Esophagus muscularis mucosa (tissue), 4 donors: ENCODE measurements around the gene CYP27A1. TPM values are rescaled to one million over a fixed set of nuclear protein-coding genes. Genes with fewer than 3 reads are reported as not detected.

Experiments used
- DNase-seq: peaks from one replicate; pipeline ENCODE4 v3.0.0-alpha.2; 2017; ENCODE audit errors: extremely low spot score
- H3K27ac ChIP-seq, 4 donors: fragments of 200-600 bp; sonication (generic); replicated peaks in 1 of 4; 1 replicate in 3 of 4; 2 replicates in 1 of 4; pipeline ENCODE4 v1.5.1; 2016 to 2019; ENCODE audit warnings: mild to moderate bottlenecking in 1 of 4
- H3K27me3 ChIP-seq, 4 donors: fragments of 200-600 bp; sonication (generic); one replicate each; pipeline versions ENCODE4 v1.5.1 to v1.6.0; 2016 to 2019
- H3K36me3 ChIP-seq, 4 donors: fragments of 200-600 bp; sonication (generic); one replicate each; pipeline ENCODE4 v1.5.1; 2016 to 2019
- H3K4me1 ChIP-seq, 4 donors: fragments of 200-600 bp; sonication (generic); one replicate each; pipeline ENCODE4 v1.5.1; 2016 to 2019
- H3K4me3 ChIP-seq, 4 donors: fragments of 200-600 bp; sonication (generic); 1 replicate in 2 of 4; 2 replicates in 2 of 4; pipeline ENCODE4 v1.5.1; 2016 to 2019; ENCODE audit warnings: mild to moderate bottlenecking in 4 of 4, moderate library complexity in 1 of 4
- H3K9me3 ChIP-seq, 4 donors: fragments of 200-600 bp; sonication (generic); 1 replicate in 3 of 4; 2 replicates in 1 of 4; pipeline ENCODE4 v1.5.1; 2016 to 2019
- CTCF ChIP-seq, 3 experiments: fragments of 200-600 bp in 2 of 3; fragments of 450-650 bp in 1 of 3; sonication (generic) in 2 of 3; IDR thresholded peaks; one replicate each; pipeline ENCODE4 v1.5.1; 2017 to 2019; ENCODE audit warnings: antibody characterized with exemption in 3 of 3, mild to moderate bottlenecking in 2 of 3, moderate library complexity in 1 of 3
- EP300 ChIP-seq: sonication (generic); formaldehyde crosslinking; IDR thresholded peaks from one replicate; pipeline ENCODE4 v1.6.1; 2017; ENCODE audit warnings: antibody characterized with exemption
- POLR2A ChIP-seq: fragments of 450-650 bp; IDR thresholded peaks from one replicate; pipeline ENCODE4 v1.6.1; 2017; ENCODE audit warnings: antibody characterized with exemption, moderate library complexity, mild to moderate bottlenecking, low read depth
- POLR2AphosphoS5 ChIP-seq, 2 donors: sonication (generic); formaldehyde crosslinking; IDR thresholded peaks; one replicate each; pipeline ENCODE4 v1.6.1; 2017; ENCODE audit warnings: antibody characterized with exemption in 2 of 2
- WGBS: methylation state at CpG from one replicate; pipeline ENCODE4 v1.1.5; 2018; 5-methylcytosine and 5-hydroxymethylcytosine counted together
- intact Hi-C: fragments of 100-400 bp; cut with DNase I; formaldehyde crosslinking; loops from one replicate; pipeline ENCODE4 v1.15.1; 2023
- total RNA-seq, 4 donors: library from RNA; depleted of rRNA; stranded (reverse); fragments of >200 nt; gene quantifications; one replicate each; pipeline versions ENCODE4 v1.1.0 to v1.2.1, GENCODE V29; 2016

CYP27A1 gene
- total RNA-seq, 4 donors from 2014 or later, result 20.7 to 26.3 (median 23.6) TPM

DNA sequence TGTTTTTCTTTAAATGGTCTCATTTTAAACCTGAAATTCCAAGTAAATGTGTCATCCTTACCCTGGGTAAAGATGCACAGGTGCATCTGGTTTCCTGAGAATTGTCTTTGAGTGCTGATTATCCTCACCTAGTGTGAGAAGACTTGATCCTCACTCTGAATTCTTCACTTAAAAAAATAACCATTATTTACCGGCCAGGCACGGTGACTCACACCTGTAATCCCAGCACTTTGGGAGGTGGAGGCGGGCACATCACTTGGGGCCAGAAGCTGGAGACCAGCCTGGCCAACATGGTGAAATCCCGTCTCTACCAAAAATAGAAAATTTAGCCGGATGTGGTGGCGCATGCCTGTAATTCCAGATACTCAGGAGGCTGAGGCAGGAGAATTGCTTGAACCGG lies 67.8 kb downstream of the CYP27A1 start:
- Histone ChIP-seq H3K27me3 (peaks cover 0 to 66% (median 19%) of the 10 kb centered on the region in 4 donors), H3K36me3 (no peaks in the 10 kb centered on the region), H3K4me3 (no peak overlapping the region), H3K9me3 (no peaks in the 10 kb centered on the region), H3K27ac (no peak overlapping the region), H3K4me1 (peaks cover 0 to 7% (median 7%) of the 10 kb centered on the region in 4 donors)
- no peak for TF ChIP-seq CTCF (IDR thresholded peaks at IDR 0.05)
- no peak for TF ChIP-seq EP300
- no peak for TF ChIP-seq POLR2AphosphoS5 (IDR thresholded peaks at IDR 0.05)
- TF ChIP-seq POLR2A, result no peak
- WGBS, result 91% methylated on average over 7 of the region's 7 CpGs
- intact Hi-C loops, result loop anchor here (5.0 kb wide), 1 partner anchor 137 kb away; the partner anchor contains the start of gene TTLL4
- no peak for DNase-seq

- WGBS, result 78% methylated on average over 2 of the region's 2 CpGs
- TF ChIP-seq EP300 (no peak), CTCF (IDR thresholded peaks at IDR 0.05) (no peak), POLR2AphosphoS5 (IDR thresholded peaks at IDR 0.05) (no peak), POLR2A (no peak)
- peaks cover 0 to 74% (median 19%) of the 10 kb centered on the region in 4 donors for H3K27me3 ChIP-seq
- intact Hi-C loops, result no loop called here
- no peak overlapping the region for H3K27ac ChIP-seq
- H3K4me3 ChIP-seq, result no peak overlapping the region
- peaks cover 0 to 7% (median 7%) of the 10 kb centered on the region in 4 donors for H3K4me1 ChIP-seq
- DNase-seq, result no peak
- no peaks in the 10 kb centered on the region for H3K36me3 ChIP-seq
- H3K9me3 ChIP-seq, result no peaks in the 10 kb centered on the region
Measured at GRCh38 chr2:218850796-218851195, 68.8 kb downstream of the CYP27A1 start.

DNA sequence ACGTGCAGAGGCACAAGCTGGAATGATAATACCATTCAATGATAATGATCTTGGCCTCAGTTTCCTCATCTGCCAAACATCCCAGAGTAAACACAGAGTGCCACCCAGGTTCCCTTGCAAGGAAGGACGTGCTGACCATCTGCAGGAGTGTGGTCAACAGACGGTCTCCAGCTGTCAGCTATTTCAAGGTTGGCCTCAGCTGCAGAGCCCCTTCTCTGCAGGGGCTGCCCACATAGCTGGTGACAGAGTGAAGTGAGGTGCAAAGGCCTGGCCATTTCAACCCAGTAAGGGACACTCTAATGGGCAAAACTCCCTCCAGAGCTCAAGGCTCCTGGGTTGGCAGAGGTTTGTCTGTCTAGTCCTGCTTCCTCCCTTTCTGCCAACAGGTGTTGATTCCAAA lies 69.3 kb downstream of the CYP27A1 start:
- intact Hi-C loops, result no loop called here
- Histone ChIP-seq H3K9me3 (no peaks in the 10 kb centered on the region), H3K36me3 (no peaks in the 10 kb centered on the region), H3K4me3 (no peak overlapping the region), H3K4me1 (peaks cover 0 to 7% (median 7%) of the 10 kb centered on the region in 4 donors), H3K27ac (no peak overlapping the region), H3K27me3 (peaks cover 0 to 79% (median 19%) of the 10 kb centered on the region in 4 donors)
- 42% methylated on average over 2 of the region's 3 CpGs for WGBS
- DNase-seq, result no peak
- no peak for TF ChIP-seq EP300
- TF ChIP-seq POLR2A, result no peak
- TF ChIP-seq POLR2AphosphoS5 (IDR thresholded peaks at IDR 0.05), result no peak
- TF ChIP-seq CTCF (IDR thresholded peaks at IDR 0.05), result no peak

- no peak for DNase-seq
- no peaks in the 10 kb centered on the region for H3K9me3 ChIP-seq
- peaks cover 0 to 91% (median 25%) of the 10 kb centered on the region in 4 donors for H3K27me3 ChIP-seq
- H3K36me3 ChIP-seq, result no peaks in the 10 kb centered on the region
- peaks cover 0 to 4% (median 1%) of the 10 kb centered on the region in 4 donors for H3K4me1 ChIP-seq
- TF ChIP-seq EP300 (no peak), POLR2AphosphoS5 (IDR thresholded peaks at IDR 0.05) (no peak), CTCF (IDR thresholded peaks at IDR 0.05) (peak; percentile 54 to 66 (median 64)), POLR2A (no peak)
- no peak overlapping the region for H3K27ac ChIP-seq
- WGBS, result 22% methylated on average over 14 of the region's 16 CpGs
- intact Hi-C loops, result loop anchor here (2.0 kb wide), 1 partner anchor 46 kb away; no protein-coding TSS in a partner anchor
- H3K4me3 ChIP-seq, result no peak overlapping the region
Measured at GRCh38 chr2:218852911-218853667, 71.1 kb downstream of the CYP27A1 start.
